WTC11 (cell line): ENCODE data around the gene POLDIP2. TPM values are rescaled to one million over a fixed set of nuclear protein-coding genes. Genes with fewer than 3 reads are reported as not detected.

Source experiments
- ATAC-seq: fragments of 200-7000 bp; cut with Tn5 transposase; 2 replicates; pipeline ENCODE4 v1.10.0; 2021; ENCODE audit warnings: mild to moderate bottlenecking, moderate library complexity
- CTCF ChIA-PET: fragments of 300-600 bp; sonication (Branson Sonifier 250); formaldehyde crosslinking; loops from one replicate; lab custom pipeline; 2021; ENCODE audit warnings: antibody characterized with exemption; lab: Charles Lee
- POLR2A ChIA-PET: fragments of 350-600 bp; sonication (Branson Sonifier 250); formaldehyde crosslinking; loops from one replicate; lab custom pipeline; 2021; ENCODE audit warnings: antibody characterized with exemption; lab: Charles Lee
- DNase-seq: peaks from one replicate; pipeline ENCODE4 v3.0.0; 2021; ENCODE audit warnings: low spot score
- H3K27ac Mint-ChIP-seq: 2 replicates; pipeline ENCODE4 v1.8.0; 2021; ENCODE audit warnings: mixed read lengths
- H3K27me3 Mint-ChIP-seq: 2 replicates; pipeline ENCODE4 v1.8.0; 2021; ENCODE audit warnings: low read depth, mild to moderate bottlenecking, moderate library complexity, mixed read lengths
- H3K36me3 Mint-ChIP-seq: 2 replicates; pipeline ENCODE4 v1.8.0; 2021; ENCODE audit warnings: mixed read lengths
- H3K4me1 Mint-ChIP-seq: 2 replicates; pipeline ENCODE4 v1.8.0; 2022; ENCODE audit warnings: mixed read lengths
- H3K4me3 Mint-ChIP-seq: 2 replicates; pipeline ENCODE4 v1.8.0; 2021; ENCODE audit warnings: mild to moderate bottlenecking, moderate library complexity, mixed read lengths
- H3K9me3 Mint-ChIP-seq: 2 replicates; pipeline ENCODE4 v1.8.0; 2021; ENCODE audit warnings: mixed read lengths
- AFF4 ChIP-seq: sonication (generic); formaldehyde crosslinking; IDR thresholded peaks from 2 replicates; pipeline ENCODE4 v1.8.1; 2023; ENCODE audit warnings: mild to moderate bottlenecking, missing genetic modification reagents, borderline replicate concordance
- ATF1 ChIP-seq: sonication (generic); formaldehyde crosslinking; IDR thresholded peaks from 2 replicates; pipeline ENCODE4 v1.8.1; 2023; ENCODE audit warnings: mild to moderate bottlenecking, moderate library complexity, missing genetic modification reagents
- ETV6 ChIP-seq: sonication (generic); formaldehyde crosslinking; IDR thresholded peaks from 2 replicates; pipeline ENCODE4 v1.8.1; 2022; ENCODE audit warnings: mild to moderate bottlenecking, missing genetic modification reagents
- GTF2I ChIP-seq: fragments of 250-450 bp; sonication (Bioruptor Pico); conservative IDR thresholded peaks from 2 replicates; pipeline ENCODE4 v1.4.0; 2021; ENCODE audit warnings: mild to moderate bottlenecking
- MYBL2 ChIP-seq: sonication (generic); formaldehyde crosslinking; IDR thresholded peaks from 2 replicates; pipeline ENCODE4 v1.8.1; 2023; ENCODE audit warnings: mild to moderate bottlenecking, moderate library complexity, missing genetic modification reagents
- NFYB ChIP-seq: sonication (generic); formaldehyde crosslinking; conservative IDR thresholded peaks from 2 replicates; pipeline ENCODE4 v1.8.0; 2022; ENCODE audit warnings: low read depth, missing genetic modification reagents
- NR3C1 ChIP-seq: sonication (generic); formaldehyde crosslinking; conservative IDR thresholded peaks from 2 replicates; pipeline ENCODE4 v1.8.1; 2023; ENCODE audit warnings: low read depth, mild to moderate bottlenecking, missing genetic modification reagents
- RELA ChIP-seq: sonication (generic); formaldehyde crosslinking; IDR thresholded peaks from 2 replicates; pipeline ENCODE4 v1.8.1; 2022; ENCODE audit warnings: missing genetic modification reagents, mild to moderate bottlenecking, borderline replicate concordance
- RORB ChIP-seq: fragments of 250-450 bp; sonication (Bioruptor Pico); IDR thresholded peaks from 2 replicates; pipeline ENCODE4 v1.9.0; 2021; ENCODE audit warnings: mild to moderate bottlenecking
- SP1 ChIP-seq: sonication (generic); formaldehyde crosslinking; conservative IDR thresholded peaks from 2 replicates; pipeline ENCODE4 v1.8.1; 2022; ENCODE audit warnings: missing genetic modification reagents
- TP53 ChIP-seq: sonication (generic); formaldehyde crosslinking; IDR thresholded peaks from 2 replicates; pipeline ENCODE4 v1.8.1; 2023; ENCODE audit warnings: mild to moderate bottlenecking, missing genetic modification reagents
- USF2 ChIP-seq: sonication (generic); formaldehyde crosslinking; IDR thresholded peaks from 2 replicates; pipeline ENCODE4 v1.8.1; 2023; ENCODE audit warnings: mild to moderate bottlenecking, missing genetic modification reagents, moderate library complexity
- ZNF121 ChIP-seq: sonication (generic); formaldehyde crosslinking; IDR thresholded peaks from 2 replicates; pipeline ENCODE4 v1.8.0; 2023; ENCODE audit warnings: missing genetic modification reagents
- ZNF138 ChIP-seq: sonication (generic); formaldehyde crosslinking; conservative IDR thresholded peaks from 2 replicates; pipeline ENCODE4 v1.8.1; 2022; ENCODE audit warnings: mild to moderate bottlenecking, moderate library complexity, missing genetic modification reagents
- ZNF219 ChIP-seq: sonication (generic); formaldehyde crosslinking; IDR thresholded peaks from 2 replicates; pipeline ENCODE4 v1.8.0; 2023; ENCODE audit warnings: missing genetic modification reagents, mild to moderate bottlenecking, borderline replicate concordance
- ZNF532 ChIP-seq: fragments of 250-450 bp; sonication (Bioruptor Pico); IDR thresholded peaks from 2 replicates; pipeline ENCODE4 v1.9.0; 2021; ENCODE audit warnings: mild to moderate bottlenecking, borderline replicate concordance
- ZNF671 ChIP-seq: fragments of 250-450 bp; sonication (Bioruptor Pico); IDR thresholded peaks from 2 replicates; pipeline ENCODE4 v1.8.0; 2021; ENCODE audit warnings: mild to moderate bottlenecking
- total RNA-seq: library from RNA; stranded (reverse); gene quantifications from 3 replicates; pipeline ENCODE4 v1.2.3, GENCODE V29; 2021
- TF ChIP-seq, protein P1 (sequence below): sonication (generic); formaldehyde crosslinking; IDR thresholded peaks from 2 replicates; pipeline ENCODE4 v1.8.1; 2023; ENCODE audit warnings: mild to moderate bottlenecking, missing genetic modification reagents
- TF ChIP-seq, protein P2 (sequence below): sonication (generic); formaldehyde crosslinking; IDR thresholded peaks from 2 replicates; pipeline ENCODE4 v1.8.1; 2022; ENCODE audit warnings: mild to moderate bottlenecking, moderate library complexity, missing genetic modification reagents
- TF ChIP-seq, protein P3 (sequence below): sonication (generic); formaldehyde crosslinking; IDR thresholded peaks from 2 replicates; pipeline ENCODE4 v1.8.1; 2022; ENCODE audit warnings: low read depth, mild to moderate bottlenecking, moderate library complexity, missing genetic modification reagents, borderline replicate concordance
- TF ChIP-seq, protein P4 (sequence below): fragments of 250-450 bp; sonication (Bioruptor Pico); IDR thresholded peaks from 2 replicates; pipeline ENCODE4 v1.9.0; 2021; ENCODE audit warnings: moderate library complexity, mild to moderate bottlenecking, inconsistent platforms, borderline replicate concordance

POLDIP2 gene
- total RNA-seq, 1 experiment from 2014 or later: 85.4 TPM

DNA sequence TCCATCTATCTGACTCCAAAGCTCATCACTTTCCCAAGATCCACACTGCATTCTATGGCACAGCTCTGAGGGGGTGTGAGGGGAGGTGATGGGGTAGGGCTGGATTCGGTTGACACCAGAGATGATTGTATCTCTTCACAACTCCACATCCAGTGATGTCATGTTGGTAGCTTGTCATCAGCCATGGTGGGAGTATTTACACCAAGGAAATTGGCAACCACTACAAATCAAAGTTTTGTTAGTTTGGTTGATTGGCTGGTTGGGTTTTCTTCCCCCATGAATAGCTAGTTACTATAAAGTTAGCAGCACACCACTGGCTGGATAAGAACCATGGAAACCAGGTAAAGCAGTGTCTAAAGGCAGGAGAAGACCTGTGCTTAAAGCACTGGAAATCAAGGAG lies 33.7 kb upstream of the POLDIP2 start (continued):
- TF ChIP-seq ATF1 (no peak), USF2 (CRISPR knock-in tag) (no peak), RORB (CRISPR knock-in tag) (no peak), ETV6 (no peak)
- TF ChIP-seq, all 79 proteins: peak for 0

- Mint-ChIP-seq H3K27ac (no peak overlapping the region), H3K27me3 (peaks cover 26% of the 10 kb centered on the region), H3K9me3 (no peaks in the 10 kb centered on the region), H3K4me3 (no peak overlapping the region), H3K4me1 (peaks cover 6% of the 10 kb centered on the region), H3K36me3 (peaks cover 10% of the 10 kb centered on the region)
- ChIA-PET CTCF (interaction anchor here (1.1 kb wide), 1 partner anchor 26 kb away, joined by 3 read pairs; no protein-coding TSS in a partner anchor), POLR2A (no interaction called here)
- no peak for ATAC-seq
- DNase-seq: no peak
- no peak for TF ChIP-seq RELA (CRISPR knock-in tag)
- no peak for TF ChIP-seq MYBL2 (CRISPR knock-in tag)
- no peak for TF ChIP-seq TP53 (CRISPR knock-in tag)
- no peak for TF ChIP-seq ZNF219 (CRISPR knock-in tag)
- no peak for TF ChIP-seq ZNF532 (CRISPR knock-in tag)
- TF ChIP-seq GTF2I: no peak
- TF ChIP-seq ZNF121 (CRISPR knock-in tag): no peak
- no peak for TF ChIP-seq AFF4 (CRISPR knock-in tag)
- TF ChIP-seq, protein P1, sequence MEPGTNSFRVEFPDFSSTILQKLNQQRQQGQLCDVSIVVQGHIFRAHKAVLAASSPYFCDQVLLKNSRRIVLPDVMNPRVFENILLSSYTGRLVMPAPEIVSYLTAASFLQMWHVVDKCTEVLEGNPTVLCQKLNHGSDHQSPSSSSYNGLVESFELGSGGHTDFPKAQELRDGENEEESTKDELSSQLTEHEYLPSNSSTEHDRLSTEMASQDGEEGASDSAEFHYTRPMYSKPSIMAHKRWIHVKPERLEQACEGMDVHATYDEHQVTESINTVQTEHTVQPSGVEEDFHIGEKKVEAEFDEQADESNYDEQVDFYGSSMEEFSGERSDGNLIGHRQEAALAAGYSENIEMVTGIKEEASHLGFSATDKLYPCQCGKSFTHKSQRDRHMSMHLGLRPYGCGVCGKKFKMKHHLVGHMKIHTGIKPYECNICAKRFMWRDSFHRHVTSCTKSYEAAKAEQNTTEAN (CRISPR knock-in tag): no peak
- no peak for TF ChIP-seq SP1 (CRISPR knock-in tag)
- TF ChIP-seq NR3C1: no peak
- no peak for TF ChIP-seq NFYB (CRISPR knock-in tag)
- TF ChIP-seq RORB (CRISPR knock-in tag): no peak
- TF ChIP-seq, protein P2, sequence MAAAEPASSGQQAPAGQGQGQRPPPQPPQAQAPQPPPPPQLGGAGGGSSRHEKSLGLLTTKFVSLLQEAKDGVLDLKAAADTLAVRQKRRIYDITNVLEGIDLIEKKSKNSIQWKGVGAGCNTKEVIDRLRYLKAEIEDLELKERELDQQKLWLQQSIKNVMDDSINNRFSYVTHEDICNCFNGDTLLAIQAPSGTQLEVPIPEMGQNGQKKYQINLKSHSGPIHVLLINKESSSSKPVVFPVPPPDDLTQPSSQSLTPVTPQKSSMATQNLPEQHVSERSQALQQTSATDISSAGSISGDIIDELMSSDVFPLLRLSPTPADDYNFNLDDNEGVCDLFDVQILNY (CRISPR knock-in tag): no peak
- TF ChIP-seq, protein P3, sequence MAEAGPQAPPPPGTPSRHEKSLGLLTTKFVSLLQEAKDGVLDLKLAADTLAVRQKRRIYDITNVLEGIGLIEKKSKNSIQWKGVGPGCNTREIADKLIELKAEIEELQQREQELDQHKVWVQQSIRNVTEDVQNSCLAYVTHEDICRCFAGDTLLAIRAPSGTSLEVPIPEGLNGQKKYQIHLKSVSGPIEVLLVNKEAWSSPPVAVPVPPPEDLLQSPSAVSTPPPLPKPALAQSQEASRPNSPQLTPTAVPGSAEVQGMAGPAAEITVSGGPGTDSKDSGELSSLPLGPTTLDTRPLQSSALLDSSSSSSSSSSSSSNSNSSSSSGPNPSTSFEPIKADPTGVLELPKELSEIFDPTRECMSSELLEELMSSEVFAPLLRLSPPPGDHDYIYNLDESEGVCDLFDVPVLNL (CRISPR knock-in tag): no peak
- no peak for TF ChIP-seq ZNF138 (CRISPR knock-in tag)
- no peak for TF ChIP-seq ZNF671 (CRISPR knock-in tag)
- TF ChIP-seq, protein P4, sequence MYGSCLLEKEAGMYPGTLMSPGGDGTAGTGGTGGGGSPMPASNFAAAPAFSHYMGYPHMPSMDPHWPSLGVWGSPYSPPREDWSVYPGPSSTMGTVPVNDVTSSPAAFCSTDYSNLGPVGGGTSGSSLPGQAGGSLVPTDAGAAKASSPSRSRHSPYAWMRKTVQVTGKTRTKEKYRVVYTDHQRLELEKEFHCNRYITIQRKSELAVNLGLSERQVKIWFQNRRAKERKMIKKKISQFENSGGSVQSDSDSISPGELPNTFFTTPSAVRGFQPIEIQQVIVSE: no peak
These were observed 33.2 kb upstream of the POLDIP2 start for GRCh38 chr17:28390563-28390962.
